ENCODE measurements around the gene PPP3CB.

PPP3CB gene

DNA sequence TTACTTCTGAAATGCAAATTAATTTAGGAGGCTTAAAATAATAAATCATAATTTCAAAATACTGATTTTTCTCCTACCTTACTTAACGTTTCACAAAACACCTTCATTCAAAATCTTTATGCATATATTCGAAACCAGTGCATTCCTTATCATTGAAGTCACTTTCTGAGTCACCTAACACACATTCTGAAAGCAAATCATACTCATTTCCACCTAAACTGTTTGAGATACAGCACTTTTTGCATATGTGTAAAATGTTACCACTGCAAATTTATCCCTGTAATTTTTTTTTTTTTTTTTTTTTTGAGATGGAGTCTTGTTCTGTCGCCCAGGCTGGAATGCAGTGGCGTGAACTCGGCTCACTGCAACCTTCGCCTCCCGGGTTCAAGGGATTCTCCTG lies 15.7 kb downstream of the PPP3CB start:
- peak in 1 of 5 experiments; percentile 92 for DNase-seq

DNA sequence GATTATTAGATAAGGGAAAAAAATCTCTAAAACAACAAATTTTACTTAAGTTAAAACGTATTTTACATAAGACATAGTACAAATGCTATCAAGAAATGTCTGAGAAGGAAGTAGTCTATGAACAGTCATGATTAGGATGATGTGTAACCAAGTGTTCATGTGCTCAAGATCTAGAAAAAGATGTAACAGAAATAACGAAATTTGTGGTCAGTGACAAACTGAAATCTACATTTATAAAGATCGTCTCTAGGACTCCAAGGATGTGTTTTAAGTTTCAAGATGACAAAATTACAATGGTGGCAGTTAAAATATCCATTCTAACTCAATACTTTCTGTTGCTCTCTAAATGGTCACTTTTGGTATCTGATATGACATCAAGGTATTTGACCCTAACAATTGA lies 17.2 kb downstream of the PPP3CB start:
- peak in 1 of 5 experiments; percentile 90 for DNase-seq

DNA sequence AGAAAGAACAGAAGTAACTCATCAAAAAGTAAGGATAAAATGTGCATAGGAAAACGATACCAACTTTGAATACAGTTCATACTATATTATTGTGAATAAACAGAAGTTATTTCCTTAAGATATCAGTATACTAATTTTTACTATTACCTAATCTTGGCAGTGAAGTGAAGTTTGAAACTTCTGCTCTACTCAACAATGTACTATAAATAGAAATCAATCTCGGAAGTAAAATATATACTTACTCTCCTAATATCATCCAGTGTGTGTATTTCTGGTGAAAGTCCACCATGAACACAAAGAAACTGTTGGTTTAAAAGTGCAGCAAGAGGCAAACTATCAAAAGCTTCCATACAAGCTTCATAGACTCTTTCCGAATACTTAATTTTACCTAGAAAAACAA lies 24.6 kb downstream of the PPP3CB start:
- no peak for DNase-seq

DNA sequence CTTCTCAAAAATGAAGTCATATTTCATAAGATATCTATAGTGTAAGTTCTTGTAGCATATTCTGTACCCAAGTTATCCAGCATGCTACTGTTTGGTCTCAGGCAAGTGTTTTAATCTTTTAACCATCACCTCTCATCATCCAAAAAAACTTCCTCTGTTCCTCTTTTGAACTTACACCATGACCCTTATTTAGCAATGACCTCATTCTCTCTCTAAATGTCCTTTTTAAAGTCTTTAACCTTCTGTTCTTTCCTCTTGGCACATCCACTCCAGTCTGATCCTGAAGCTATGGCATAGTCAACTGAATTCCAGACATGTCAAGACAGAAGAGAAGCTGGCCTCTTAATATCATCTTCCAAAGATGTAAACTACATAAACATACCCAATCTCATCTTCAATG lies 26.2 kb downstream of the PPP3CB start:
- no peak for DNase-seq

DNA sequence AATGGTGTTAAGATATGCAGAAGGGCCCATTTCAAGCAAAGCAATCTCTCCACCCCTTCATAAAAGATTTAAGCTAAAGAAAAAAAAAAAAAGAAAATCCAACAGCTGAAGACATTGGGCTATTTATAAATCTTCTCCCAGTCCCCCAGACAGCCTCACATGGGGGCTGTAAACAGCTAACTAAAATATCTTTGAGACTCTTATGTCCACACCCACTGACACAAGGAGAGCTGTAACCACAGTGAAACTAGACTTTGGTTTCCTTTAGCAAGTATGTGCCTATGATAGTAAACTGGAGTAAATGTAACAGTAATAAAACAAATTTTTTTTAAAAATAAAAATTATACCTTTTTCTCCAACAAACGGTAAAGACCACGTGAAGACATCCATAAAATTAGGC lies 28.6 kb downstream of the PPP3CB start:
- peak in 1 of 5 experiments; percentile 52 for DNase-seq

DNA sequence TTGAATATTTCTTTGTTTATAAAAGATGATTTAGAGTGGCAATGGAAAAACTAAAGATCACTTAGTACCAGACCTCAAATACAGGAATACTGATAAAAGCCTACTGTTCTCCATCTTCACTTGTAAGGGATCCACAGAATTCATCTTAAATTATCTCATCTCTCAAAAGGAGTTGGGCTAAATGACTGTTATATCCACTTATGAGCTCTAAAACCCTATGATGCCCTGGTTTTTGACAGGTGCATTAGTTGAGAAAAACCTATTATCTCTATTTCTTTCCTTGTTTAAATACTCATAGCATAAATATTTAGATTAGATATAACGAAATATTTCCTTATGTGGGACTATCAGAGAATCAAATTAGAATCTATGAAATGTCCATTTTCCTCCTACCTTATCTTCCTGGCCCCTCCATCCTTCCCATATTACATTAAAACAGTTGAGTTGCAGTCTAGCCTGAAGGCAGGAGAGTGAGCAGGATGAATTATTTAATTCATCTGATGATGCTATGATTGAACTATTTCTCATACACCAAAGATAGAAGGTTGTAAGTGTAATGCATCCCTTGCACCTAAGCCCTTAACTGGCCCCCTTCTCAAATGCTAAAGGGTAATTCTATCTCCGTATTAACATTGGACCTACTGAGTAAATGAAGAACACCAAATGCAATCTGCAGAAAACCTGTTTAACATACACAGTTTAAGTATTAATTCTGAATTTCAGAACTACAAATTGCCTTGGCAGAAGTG lies 29.7 kb downstream of the PPP3CB start:
- no peak for DNase-seq

DNA sequence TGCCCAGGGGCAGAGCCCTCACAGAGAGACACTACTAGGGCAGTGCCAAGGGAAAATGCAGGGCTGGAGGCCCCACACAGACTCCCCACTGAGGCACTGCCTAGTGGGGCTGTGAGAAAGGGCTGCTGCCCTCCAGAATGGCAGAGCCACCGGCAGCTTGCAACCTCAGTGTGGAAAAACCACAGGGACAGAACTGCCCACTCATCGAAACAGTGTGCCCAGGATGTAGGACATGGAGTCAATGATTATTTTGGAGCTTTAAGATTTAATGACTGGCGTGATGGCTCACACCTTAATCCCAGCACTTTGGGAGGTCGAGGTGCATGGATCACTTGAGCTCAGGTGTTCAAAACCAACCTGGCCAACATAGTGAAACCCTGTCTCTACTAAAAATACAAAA lies 34.9 kb downstream of the PPP3CB start:
- no peak for DNase-seq

DNA sequence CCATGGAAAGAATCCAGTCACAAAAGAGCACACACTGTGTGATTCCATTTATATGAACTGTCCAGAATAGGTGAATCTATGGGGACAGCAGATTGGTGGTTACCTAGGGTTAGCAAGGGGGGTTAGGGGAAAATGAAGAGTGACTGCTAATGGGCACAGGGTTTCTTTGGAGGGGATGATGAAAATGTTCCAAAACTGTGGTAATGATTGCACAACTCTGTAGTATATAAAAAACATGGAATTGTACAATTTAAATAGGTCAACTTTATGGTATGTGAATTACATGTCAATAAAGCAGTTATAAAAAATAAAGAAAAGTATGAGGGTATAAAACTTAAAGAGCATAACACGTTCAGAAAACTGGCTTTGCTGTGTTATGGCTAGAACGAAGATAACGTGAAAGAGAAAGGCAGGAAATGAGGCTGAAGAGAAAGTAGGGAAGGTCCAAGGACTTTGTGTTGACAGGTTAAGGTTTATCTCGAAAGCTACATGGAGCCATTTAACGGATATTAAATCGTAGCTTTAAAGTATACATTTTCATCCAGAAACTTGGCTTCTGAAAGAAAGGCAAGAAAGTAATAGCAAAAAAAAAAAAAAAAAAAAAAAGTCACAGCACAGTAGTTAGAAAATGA lies 36.0 kb downstream of the PPP3CB start:
- no peak for DNase-seq

DNA sequence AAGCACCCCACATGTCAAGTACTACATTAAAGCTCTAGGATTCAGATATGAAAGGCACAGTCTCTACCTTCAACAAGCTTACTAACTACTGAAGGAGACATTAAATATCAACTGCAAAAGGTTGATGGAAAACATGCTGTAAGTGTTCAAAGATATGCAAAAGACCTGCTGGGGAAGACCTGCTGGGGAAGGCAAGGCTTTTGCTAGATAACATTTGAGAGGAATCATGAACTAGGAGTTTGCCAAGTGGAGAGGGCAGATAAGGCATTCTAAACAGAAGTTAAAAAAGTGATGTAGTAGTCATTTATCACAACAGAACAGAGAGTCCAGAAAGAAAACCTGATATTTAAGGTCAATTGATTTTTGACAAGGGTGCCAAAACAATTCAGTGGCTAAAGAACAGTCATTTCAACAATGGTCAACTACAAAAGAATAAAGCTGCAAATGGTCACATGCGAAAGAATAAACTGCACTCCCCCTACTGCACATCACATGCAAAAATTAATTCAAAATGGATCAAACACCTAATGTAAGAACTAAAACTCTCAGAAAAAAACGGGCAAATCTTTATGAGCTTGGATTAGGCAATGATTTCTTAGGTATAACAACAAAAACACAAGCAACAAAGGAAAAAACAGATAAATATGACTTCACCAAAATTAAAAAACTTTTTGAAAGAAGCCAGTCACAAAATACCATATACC lies 39.5 kb downstream of the PPP3CB start:
- DNase-seq = no peak

DNA sequence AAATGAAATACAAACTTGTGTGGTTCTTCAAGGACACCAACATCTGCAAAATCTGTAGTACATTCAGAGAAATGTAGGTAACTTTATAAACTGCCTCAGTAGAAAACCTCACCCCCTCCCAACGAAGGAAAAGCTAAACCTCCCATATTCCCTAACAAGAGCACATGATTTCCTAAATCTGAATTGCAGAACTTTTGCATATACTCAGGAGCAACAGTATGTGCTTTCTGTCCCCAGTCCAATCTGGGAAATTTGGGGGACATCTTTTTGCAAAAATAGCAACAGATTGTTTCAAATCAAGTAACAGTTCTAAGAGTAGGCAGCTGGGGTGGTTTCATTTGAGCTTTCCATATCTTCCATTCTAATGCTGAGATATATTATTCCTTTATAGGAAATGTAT lies 46.7 kb downstream of the PPP3CB start:
- DNase-seq = no peak

DNA sequence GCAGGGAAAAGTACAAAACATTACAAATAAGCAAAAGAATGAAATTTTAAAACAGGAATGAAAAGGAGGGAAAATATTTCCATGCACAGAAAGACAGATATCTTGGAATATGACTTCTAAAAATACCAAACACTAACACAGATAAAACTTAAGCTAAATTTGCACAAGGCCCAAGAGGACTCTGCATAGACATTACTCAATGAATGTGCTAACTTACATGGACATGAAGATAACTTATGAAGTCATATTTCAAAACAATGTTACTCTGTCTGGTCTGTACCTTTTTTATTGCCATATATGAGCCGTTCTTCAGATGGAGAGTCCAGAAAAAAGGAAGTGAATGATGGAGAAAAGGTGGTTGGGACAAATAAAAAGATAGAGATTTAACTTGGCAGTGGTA lies 47.4 kb downstream of the PPP3CB start:
- DNase-seq = no peak

DNA sequence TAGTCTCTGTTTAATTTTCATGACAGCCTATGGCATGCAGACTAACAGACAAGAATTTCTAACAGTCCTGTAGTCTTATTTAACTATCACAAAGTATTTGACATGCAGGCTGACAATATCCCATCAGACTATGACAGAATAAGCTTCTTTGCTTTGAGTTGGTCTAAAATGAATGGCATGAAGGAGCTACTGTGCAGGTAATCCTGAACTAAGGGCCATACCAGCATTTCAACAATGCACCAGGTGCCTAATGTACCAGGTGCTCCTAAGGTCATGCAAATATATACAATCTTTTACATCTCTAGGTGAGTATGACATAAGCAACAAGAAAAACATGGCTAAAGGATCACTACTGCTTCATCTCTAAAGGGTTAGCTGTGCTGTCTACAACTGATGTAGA lies 48.9 kb downstream of the PPP3CB start:
- no peak for DNase-seq

DNA sequence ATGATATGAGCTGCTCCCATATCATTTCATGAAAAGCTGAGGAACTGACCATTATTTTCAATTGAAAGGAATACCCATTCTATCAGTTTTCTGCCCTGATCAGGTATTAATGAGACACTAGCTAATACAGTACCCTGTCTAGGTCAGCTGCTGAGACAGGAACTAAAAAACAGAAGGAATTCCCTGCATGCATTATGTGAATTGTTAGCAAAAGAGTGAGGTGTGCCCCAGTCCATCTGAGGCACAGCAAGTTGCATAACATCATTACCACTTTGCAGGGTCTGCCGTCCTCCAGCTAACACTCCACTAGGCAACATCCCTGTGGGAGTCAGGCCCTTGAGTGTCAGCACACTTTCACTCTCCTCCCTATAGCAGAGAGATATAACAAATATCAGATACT lies 51.4 kb downstream of the PPP3CB start:
- no peak for DNase-seq

DNA sequence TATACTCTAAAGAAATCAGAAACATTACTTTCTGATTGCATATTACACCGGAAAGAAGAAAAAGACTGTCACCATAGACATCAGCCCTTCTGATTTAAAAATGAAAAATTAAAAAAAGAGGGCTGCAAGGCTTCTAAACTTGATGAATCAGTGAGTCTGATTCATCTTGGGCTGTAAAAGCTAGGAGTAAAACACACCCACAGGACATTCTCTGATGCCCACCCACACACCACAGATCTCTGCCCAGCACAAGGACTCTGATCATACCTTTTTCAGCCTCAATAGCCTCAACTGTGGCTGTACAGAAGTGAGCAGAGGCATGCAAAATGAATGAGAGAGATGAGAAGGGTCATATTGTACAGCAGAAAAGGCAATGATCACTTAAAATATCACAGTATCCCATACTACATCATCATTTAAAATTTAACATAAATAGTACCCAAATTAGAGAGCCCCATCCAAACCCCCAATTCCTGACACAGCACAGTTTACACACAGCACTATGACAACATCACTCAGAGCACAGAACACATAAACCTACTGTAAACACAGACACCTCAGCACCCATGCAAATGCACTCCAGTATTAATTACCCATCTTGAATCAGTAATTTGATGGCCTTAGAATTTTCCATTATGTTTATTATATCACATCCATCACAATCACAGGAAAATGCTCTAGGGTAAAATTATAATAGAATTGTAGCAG lies 56.1 kb downstream of the PPP3CB start:
- DNase-seq = no peak

DNA sequence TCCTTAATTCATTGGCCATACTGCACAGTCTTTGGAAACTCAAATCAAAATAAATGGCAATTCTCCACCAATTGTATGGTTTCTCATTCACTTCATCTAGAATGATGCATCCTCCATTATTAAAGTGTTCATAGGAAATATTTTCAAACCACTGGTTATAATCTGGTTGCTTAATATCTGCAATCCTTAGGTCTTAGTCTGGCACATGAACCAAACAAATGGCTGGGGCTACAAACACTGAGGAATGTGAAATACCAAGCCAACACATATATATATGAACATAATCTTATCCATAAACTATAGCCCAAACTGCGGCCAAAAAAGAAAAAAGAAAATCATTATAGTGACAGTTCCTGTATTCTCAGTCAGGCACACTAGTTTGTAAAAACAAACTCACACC lies 56.8 kb downstream of the PPP3CB start:
- no peak for DNase-seq

DNA sequence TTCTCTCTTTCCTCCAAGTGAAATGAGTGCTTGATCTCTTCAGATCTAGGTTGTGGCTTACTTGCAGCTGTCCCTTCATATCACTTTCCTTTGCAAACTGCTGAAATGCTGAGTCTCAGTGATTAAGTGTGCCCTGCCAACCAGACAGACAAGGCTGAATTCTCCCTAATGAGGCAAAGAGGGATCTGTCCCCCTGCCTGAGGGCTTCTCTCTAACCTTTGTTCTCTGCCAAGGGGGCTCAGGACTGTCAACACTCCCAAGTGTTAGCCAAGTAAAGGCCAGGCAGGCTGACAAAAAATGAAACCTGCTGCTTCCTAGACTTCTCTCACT lies 62.3 kb downstream of the PPP3CB start, which contains the start of gene MSS51:
TSS of gene MSS51 (minus strand) at position 24 of the 330 bp plus-strand sequence. CDS start 5,277 bp downstream, outside the sequence.
- DNase-seq = peak in 1 of 5 experiments; percentile 68

DNA sequence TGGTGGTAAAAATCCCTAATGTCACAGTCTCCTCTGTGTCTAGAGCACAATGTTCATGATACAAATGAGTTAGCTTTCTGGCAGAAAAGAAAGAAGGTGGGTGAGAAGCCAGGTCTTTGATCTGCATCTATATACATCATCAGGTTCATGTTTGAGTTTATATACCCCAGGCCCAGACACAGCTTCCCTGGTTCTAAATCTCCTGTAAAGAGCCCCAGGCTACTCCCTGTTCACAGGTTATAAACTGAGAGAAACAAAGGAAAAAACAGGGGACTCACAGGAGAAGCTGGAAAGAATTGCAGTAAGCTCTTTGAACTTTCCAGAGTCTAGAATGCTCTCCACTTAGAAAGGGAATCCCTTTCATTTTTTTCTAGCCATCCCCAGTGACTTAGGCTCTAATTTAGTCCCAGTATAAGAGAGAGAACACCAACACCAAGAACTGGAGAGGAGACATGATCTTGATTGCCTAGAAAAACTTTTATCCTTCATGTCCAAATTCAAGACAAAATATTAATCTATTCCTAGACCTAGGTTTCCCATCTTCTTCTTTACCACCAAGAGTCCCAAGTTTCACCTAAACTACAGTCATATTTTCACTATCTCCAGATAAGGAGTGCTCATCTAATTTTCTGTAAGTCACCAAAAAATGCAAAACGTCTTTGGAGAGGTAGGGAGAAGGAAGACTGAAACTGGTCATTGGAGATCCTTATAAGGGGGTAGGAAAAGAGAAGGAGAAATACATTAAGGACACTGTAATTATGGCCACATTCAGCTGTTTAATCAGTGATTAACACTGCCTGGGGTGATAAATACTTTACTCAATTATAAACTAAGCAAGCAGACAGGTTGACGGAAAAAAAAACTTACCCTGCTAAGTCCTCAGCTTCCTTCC lies 62.9 kb downstream of the PPP3CB start:
- DNase-seq = no peak

DNA sequence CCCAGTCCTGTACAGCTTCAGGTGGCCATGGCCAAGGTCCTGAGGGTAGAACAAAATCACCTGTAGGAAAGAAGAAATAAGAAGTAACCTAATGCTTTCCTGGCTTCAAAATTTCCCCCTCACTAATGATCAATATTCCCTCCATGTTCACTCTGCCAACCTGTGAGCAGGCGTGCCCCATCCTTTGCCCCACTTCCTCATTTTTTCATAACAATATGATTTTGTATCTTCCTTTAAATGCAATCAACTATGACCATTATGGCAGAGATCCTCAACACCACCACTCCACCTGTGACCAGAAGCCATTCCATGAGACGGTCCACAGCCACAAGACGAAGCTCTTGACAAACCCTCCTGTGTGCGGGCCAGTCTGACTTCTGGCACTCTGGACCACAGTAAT lies 69.5 kb downstream of the PPP3CB start:
- DNase-seq = no peak

DNA sequence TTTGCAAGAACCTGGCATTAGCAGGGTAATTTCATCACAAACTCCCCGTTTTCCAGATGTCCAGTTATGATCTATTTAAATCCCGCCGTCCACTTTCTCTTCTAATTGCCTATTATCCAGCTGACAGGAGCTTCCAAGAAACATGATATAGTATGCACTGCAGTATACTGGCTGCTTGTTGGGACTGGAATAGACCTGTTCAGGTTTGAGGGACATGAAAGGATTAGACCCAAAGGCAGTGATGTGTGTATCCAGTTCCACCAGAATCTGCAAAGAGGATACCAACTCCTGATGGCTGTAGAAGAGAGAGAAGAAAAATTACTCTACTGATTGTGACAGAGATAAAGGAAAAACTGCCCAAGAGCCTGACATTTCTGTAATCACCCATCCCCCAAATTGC lies 71.3 kb downstream of the PPP3CB start:
- no peak for DNase-seq

DNA sequence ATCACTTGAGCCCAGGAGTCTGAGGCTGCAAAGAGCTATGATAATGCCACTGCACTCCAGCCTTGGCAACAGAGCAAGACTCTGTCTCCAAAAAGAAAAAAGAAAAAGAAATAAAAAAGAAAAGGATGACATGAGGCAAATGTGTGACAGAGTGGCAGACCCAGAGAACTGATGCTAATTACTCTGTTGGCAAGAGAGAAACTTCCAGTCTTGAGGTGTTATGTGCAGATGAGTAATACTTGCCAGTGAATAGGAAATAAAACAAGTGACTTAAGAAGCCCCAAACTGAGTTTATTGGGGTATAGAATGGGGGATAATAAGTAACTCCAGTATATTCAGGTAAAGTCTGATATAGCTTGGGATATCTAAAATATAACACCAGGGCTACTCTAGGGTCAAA lies 72.5 kb downstream of the PPP3CB start:
- DNase-seq = no peak

DNA sequence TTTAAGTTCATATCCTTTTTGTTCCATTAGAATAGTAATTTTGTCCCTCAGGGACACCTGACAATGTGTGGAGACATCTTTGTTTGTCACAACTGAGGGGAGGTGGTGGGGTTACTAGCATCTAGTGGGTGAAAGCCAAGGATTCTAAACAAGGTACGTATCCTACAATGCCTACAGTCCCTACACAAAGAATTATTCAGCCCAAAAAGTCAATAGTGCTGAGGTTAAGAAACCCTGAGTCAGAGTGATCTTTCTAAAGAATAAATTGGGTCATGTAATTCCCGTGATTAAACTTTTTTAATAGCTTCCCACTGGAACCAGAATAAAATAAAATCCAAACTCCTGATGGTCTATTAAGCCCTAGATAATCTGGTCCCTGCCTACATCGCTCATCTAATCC lies 79.3 kb downstream of the PPP3CB start:
- no peak for DNase-seq

DNA sequence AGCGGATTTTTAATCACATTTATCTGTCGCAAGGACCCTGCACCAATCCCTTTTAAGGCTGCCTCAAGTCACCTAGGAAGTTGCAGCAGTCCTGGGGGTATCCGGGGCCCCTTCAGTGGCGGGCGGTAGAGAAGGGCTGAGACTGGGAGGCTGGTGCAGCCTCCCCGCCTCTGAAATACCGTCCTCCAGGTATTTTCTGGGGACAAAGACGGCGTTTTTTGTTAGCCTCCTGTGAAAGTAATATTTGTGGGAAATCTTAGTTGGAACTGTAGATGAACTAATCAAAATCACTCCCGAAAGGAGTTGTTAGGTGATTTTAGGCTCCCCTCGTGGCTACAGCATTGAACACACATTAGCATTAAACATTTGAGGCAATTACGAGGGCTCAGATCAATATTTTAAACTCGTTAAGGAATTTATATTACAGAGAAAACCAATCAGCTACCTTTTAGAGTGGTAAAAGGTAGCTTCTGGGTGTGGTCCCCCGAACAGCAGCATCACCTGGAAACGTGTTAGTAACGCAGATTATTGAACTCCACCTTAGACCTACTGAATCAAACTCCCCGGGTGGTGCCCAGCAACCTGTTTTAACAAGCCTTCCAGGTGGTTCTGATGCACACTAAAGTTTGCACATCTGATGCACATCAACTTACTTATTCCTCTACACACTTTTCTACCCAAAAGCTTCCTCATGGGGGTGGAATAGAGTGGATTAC lies 81.4 kb downstream of the PPP3CB start:
- DNase-seq = peak in 1 of 5 experiments; percentile 8
